Measurements from ENCODE around the gene HNF1A. TPM values are rescaled to one million over a fixed set of nuclear protein-coding genes. Genes with fewer than 3 reads are reported as not detected.

The HNF1A gene
- total RNA-seq, 4 donors from 2014 or later = 11.8 TPM; not detected in 3

DNA sequence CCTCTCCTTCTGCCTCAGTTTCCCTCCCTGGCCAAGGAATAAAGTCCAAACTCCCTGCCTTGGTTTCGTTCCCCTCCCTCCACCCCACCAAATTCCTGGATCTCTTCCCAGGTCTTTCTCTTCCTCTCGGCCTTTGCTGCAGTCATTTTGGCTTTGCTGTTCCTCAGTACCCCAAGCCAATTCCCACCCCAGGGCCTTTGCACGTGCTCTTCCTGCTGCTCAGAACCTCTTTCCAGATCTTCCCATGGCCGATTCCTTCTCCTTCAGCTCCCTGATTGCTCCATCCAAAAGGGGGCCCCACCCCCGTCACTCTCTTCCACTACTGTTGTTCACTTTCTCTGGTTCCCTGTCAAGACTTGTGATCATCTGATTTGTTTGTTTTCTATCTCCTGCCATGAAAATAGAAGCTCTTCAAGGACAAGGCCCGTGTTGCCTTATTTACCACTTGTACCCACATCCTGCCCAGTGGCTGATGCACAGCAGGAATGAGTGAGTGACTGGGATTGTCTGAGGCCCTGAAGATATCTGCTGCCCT is 3.1 kb downstream of the HNF1A start:
- intact Hi-C loops (cut with DNase I; ENCODE audit: low total_unique reads) = no loop called here
- Histone ChIP-seq H3K27ac (no peak overlapping the region), H3K27me3 (no peaks in the 10 kb centered on the region), H3K4me1 (no peaks in the 10 kb centered on the region), H3K36me3 (no peaks in the 10 kb centered on the region), H3K4me3 (no peak overlapping the region), H3K9me3 (no peaks in the 10 kb centered on the region)
- DNase-seq = no peak
- TF ChIP-seq, protein P1, sequence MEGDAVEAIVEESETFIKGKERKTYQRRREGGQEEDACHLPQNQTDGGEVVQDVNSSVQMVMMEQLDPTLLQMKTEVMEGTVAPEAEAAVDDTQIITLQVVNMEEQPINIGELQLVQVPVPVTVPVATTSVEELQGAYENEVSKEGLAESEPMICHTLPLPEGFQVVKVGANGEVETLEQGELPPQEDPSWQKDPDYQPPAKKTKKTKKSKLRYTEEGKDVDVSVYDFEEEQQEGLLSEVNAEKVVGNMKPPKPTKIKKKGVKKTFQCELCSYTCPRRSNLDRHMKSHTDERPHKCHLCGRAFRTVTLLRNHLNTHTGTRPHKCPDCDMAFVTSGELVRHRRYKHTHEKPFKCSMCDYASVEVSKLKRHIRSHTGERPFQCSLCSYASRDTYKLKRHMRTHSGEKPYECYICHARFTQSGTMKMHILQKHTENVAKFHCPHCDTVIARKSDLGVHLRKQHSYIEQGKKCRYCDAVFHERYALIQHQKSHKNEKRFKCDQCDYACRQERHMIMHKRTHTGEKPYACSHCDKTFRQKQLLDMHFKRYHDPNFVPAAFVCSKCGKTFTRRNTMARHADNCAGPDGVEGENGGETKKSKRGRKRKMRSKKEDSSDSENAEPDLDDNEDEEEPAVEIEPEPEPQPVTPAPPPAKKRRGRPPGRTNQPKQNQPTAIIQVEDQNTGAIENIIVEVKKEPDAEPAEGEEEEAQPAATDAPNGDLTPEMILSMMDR (IDR thresholded peaks at IDR 0.05) = no peak
- TF ChIP-seq POLR2A (IDR thresholded peaks at IDR 0.05) = no peak

DNA sequence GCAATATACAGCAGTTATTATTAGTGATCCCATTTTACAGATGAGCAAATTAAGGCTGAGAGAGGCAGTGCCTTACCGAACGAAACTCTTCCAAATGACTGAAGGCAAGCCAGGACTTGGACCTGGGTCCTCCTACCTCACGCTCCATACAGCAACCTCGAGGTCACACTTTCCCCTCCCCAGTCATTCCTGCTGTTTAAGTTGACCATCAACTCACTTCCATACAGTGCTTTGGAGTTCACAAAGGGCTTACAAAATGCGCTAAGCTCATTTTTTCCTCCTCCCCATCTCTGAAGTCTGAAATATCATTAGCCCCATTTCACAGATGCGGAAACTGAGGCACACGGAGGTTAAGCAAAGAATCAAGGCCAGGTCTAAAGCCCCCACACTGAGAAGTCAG is 4.3 kb downstream of the HNF1A start:
- intact Hi-C loops (cut with DNase I; ENCODE audit: low total_unique reads) = no loop called here
- Histone ChIP-seq H3K4me3 (no peak overlapping the region), H3K9me3 (no peaks in the 10 kb centered on the region), H3K27me3 (no peaks in the 10 kb centered on the region), H3K4me1 (no peaks in the 10 kb centered on the region), H3K36me3 (no peaks in the 10 kb centered on the region), H3K27ac (no peak overlapping the region)
- DNase-seq = no peak
- no peak for TF ChIP-seq POLR2A (IDR thresholded peaks at IDR 0.05)
- TF ChIP-seq, protein P1 (IDR thresholded peaks at IDR 0.05) = no peak

DNA sequence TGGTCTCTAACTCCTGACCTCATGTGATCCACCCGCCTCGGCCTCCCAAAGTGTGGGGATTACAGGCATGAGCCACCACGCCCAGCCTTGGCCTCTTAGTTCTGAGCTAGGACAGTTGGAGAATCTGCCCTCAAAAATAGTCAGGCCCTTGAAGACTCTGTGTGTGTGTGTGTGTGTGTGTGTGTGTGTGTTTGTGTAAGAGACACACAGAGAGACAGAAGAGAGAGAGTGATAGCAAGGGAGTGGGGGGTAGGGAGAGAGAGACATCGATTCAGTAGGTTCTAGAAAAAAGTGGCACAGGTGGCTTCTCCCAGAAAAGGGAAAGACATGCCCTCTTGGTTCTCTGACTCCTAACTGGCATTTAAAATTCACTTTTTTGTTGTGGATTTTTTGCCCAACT is 5.4 kb downstream of the HNF1A start:
- TF ChIP-seq, protein P1 (IDR thresholded peaks at IDR 0.05) = no peak
- no peak for TF ChIP-seq POLR2A (IDR thresholded peaks at IDR 0.05)
- H3K36me3 ChIP-seq = no peaks in the 10 kb centered on the region
- no peaks in the 10 kb centered on the region for H3K9me3 ChIP-seq
- H3K27ac ChIP-seq = no peak overlapping the region
- H3K4me3 ChIP-seq = no peak overlapping the region
- no peaks in the 10 kb centered on the region for H3K4me1 ChIP-seq
- no peaks in the 10 kb centered on the region for H3K27me3 ChIP-seq
- intact Hi-C loops (cut with DNase I; ENCODE audit: low total_unique reads) = no loop called here
- no peak for DNase-seq

DNA sequence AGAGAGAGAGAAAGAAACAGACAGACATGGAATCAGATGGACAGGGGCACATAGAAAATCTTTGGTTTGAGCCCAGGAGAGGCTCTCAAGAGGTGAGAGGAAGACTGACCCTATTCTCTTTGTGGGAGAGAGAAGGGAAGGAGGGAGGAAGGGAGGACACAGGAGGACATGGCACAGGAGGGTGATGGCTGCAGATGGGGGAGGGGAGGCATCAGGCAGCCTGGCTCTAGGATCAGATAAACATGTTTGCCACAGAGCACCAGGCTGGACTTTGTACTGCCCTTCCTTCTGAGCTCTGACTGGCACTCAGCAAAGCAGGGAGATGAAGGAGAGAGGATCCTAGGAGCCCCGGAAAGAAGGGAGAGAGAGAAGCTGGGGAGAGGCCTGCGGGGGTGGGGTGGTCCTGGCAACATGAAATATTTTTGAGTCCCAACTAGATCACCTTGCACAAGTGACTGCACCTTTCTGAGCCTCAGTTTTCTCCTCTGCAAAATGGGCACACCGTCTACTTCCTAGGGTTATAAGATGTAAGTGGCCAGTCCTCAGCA is 6.1 kb downstream of the HNF1A start:
- H3K4me1 ChIP-seq = no peaks in the 10 kb centered on the region
- DNase-seq = no peak

DNA sequence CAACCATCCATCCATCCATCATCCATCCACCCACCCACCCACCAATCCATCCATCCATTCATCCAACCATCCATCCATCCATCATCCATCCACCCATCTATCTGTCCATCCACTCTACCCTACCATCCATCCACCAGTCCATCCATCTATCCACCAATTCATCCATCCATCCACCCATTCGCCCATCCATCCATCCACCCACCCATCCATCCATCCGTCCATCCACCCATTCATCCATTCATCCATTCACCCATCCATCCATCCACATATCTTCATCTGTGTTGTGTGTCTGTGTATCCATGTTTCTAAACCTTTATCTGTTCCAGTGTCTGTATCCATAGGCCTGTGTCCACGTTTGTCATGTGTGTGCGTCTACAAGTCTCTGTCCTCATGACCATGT is 9.9 kb downstream of the HNF1A start:
- no peak for TF ChIP-seq POLR2A (IDR thresholded peaks at IDR 0.05)
- TF ChIP-seq, protein P1 (IDR thresholded peaks at IDR 0.05) = no peak
- no peak for DNase-seq
- Histone ChIP-seq H3K36me3 (no peaks in the 10 kb centered on the region), H3K4me3 (no peak overlapping the region), H3K4me1 (no peaks in the 10 kb centered on the region), H3K27ac (no peak overlapping the region), H3K27me3 (no peaks in the 10 kb centered on the region), H3K9me3 (no peaks in the 10 kb centered on the region)
- intact Hi-C loops (cut with DNase I; ENCODE audit: low total_unique reads) = no loop called here

More for the DNA sequence above, 6.1 kb downstream of the HNF1A start:
- TF ChIP-seq, protein P1 (IDR thresholded peaks at IDR 0.05) = no peak
- TF ChIP-seq POLR2A (IDR thresholded peaks at IDR 0.05) = no peak
- intact Hi-C loops (cut with DNase I; ENCODE audit: low total_unique reads) = no loop called here
- no peaks in the 10 kb centered on the region for H3K27me3 ChIP-seq
- no peak overlapping the region for H3K27ac ChIP-seq
- no peaks in the 10 kb centered on the region for H3K36me3 ChIP-seq
- H3K9me3 ChIP-seq = no peaks in the 10 kb centered on the region
- H3K4me3 ChIP-seq = no peak overlapping the region

All from uterus (tissue), 4 donors.